Gastrocnemius medialis (tissue), 4 donors: ENCODE results near the gene HAAO.

ENCODE experiments used
- POLR2A ChIP-seq, 2 donors: fragments of 450-650 bp; IDR thresholded peaks; one replicate each; pipeline ENCODE4 v1.6.1; 2017; ENCODE audit warnings: antibody characterized with exemption in 2 of 2, mild to moderate bottlenecking in 2 of 2, moderate library complexity in 2 of 2
- TF ChIP-seq, protein P1 (sequence below), 5 experiments: fragments of 450-650 bp in 3 of 5; fragments of 200-600 bp in 2 of 5; sonication (generic) in 2 of 5; IDR thresholded peaks in 4 of 5; conservative IDR thresholded peaks in 1 of 5; 1 replicate in 4 of 5; 2 replicates in 1 of 5; pipeline ENCODE4 v1.5.1; 2016 to 2019; ENCODE audit warnings: antibody characterized with exemption in 5 of 5, mild to moderate bottlenecking in 3 of 5, moderate library complexity in 3 of 5

DNA sequence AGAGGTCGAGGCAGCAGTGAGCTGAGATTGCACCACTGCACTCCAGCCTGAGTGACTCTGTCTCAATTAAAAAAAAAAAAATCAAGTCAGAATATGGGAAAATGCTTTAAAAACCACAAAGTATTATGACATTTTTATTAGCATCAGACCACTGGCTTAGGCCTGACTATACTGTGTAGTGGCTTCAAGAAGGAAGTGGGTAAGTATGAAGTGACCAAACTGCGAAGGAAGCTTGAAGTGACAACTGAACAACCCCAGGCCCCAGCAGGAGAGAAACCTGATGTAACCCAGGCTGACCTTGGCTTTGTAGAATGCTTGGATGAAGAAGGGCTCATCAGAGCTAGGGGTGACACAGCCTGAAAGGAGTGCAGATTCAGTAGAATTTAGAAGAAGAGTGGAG lies 21.4 kb upstream of the HAAO start:
- TF ChIP-seq, protein P1, sequence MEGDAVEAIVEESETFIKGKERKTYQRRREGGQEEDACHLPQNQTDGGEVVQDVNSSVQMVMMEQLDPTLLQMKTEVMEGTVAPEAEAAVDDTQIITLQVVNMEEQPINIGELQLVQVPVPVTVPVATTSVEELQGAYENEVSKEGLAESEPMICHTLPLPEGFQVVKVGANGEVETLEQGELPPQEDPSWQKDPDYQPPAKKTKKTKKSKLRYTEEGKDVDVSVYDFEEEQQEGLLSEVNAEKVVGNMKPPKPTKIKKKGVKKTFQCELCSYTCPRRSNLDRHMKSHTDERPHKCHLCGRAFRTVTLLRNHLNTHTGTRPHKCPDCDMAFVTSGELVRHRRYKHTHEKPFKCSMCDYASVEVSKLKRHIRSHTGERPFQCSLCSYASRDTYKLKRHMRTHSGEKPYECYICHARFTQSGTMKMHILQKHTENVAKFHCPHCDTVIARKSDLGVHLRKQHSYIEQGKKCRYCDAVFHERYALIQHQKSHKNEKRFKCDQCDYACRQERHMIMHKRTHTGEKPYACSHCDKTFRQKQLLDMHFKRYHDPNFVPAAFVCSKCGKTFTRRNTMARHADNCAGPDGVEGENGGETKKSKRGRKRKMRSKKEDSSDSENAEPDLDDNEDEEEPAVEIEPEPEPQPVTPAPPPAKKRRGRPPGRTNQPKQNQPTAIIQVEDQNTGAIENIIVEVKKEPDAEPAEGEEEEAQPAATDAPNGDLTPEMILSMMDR (IDR thresholded peaks at IDR 0.05 in 4 of 5, conservative IDR thresholded peaks at IDR 0.05 in 1 of 5) = no peak
- no peak for TF ChIP-seq POLR2A (IDR thresholded peaks at IDR 0.05)
